Type B pancreatic cell (in vitro differentiated cells): Measurements from ENCODE around the gene YARS1. TPM values are rescaled to one million over a fixed set of nuclear protein-coding genes. Genes with fewer than 3 reads are reported as not detected.
A peak's percentile ranks its signal among the peaks of the same experiment; 100 is the strongest.

Source experiments
- DNase-seq: peaks from one replicate; pipeline ENCODE4 v3.0.0; 2021; ENCODE audit warnings: mixed read lengths; ENCODE audit not compliant: unreplicated experiment; ENCODE audit errors: extremely low spot score
- H3K27ac Mint-ChIP-seq: 2 replicates; pipeline ENCODE4 v1.8.0; 2021; ENCODE audit warnings: mild to moderate bottlenecking, mixed read lengths
- H3K27me3 Mint-ChIP-seq: 2 replicates; pipeline ENCODE4 v1.8.0; 2021; ENCODE audit warnings: mixed read lengths
- H3K36me3 Mint-ChIP-seq: 2 replicates; pipeline ENCODE4 v1.8.0; 2021; ENCODE audit warnings: mixed read lengths
- H3K4me1 Mint-ChIP-seq: one replicate; pipeline ENCODE4 v1.8.0; 2021; ENCODE audit warnings: mixed read lengths; ENCODE audit not compliant: unreplicated experiment
- H3K4me3 Mint-ChIP-seq: 2 replicates; pipeline ENCODE4 v1.8.0; 2021; ENCODE audit warnings: mild to moderate bottlenecking, mixed read lengths
- H3K9me3 Mint-ChIP-seq: 2 replicates; pipeline ENCODE4 v1.8.0; 2021; ENCODE audit warnings: mixed read lengths
- total RNA-seq: library from RNA; stranded (reverse); gene quantifications from 2 replicates; pipeline ENCODE4 v1.2.1, GENCODE V29; 2021; ENCODE audit warnings: low replicate concordance
- TF ChIP-seq, protein P1 (sequence below): fragments of 200-600 bp; sonication (generic); conservative IDR thresholded peaks from 2 replicates; pipeline ENCODE4 v1.5.0; 2021; ENCODE audit warnings: antibody characterized with exemption, mild to moderate bottlenecking

The YARS1 gene
- total RNA-seq, 1 donor from 2014 or later, result 83.7 TPM

- Mint-ChIP-seq H3K4me1 (peaks cover 10% of the 10 kb centered on the region), H3K4me3 (no peak overlapping the region), H3K27ac (no peak overlapping the region), H3K36me3 (peaks cover 30% of the 10 kb centered on the region), H3K9me3 (no peaks in the 10 kb centered on the region), H3K27me3 (no peaks in the 10 kb centered on the region)
- TF ChIP-seq, protein P1, sequence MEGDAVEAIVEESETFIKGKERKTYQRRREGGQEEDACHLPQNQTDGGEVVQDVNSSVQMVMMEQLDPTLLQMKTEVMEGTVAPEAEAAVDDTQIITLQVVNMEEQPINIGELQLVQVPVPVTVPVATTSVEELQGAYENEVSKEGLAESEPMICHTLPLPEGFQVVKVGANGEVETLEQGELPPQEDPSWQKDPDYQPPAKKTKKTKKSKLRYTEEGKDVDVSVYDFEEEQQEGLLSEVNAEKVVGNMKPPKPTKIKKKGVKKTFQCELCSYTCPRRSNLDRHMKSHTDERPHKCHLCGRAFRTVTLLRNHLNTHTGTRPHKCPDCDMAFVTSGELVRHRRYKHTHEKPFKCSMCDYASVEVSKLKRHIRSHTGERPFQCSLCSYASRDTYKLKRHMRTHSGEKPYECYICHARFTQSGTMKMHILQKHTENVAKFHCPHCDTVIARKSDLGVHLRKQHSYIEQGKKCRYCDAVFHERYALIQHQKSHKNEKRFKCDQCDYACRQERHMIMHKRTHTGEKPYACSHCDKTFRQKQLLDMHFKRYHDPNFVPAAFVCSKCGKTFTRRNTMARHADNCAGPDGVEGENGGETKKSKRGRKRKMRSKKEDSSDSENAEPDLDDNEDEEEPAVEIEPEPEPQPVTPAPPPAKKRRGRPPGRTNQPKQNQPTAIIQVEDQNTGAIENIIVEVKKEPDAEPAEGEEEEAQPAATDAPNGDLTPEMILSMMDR, result no peak
- no peak for DNase-seq
These were observed 37.9 kb downstream of the YARS1 start for GRCh38 chr1:32779242-32779641.

- Mint-ChIP-seq H3K4me3 (no peak overlapping the region), H3K36me3 (peaks cover 38% of the 10 kb centered on the region), H3K27ac (peak overlapping the region; percentile 80), H3K4me1 (peaks cover 17% of the 10 kb centered on the region), H3K9me3 (no peaks in the 10 kb centered on the region), H3K27me3 (no peaks in the 10 kb centered on the region)
- TF ChIP-seq, protein P1, result no peak
- DNase-seq, result no peak
These were observed 41.4 kb downstream of the YARS1 start for GRCh38 chr1:32775640-32776337.

- TF ChIP-seq, protein P1, result no peak
- Mint-ChIP-seq H3K4me3 (no peak overlapping the region), H3K9me3 (no peaks in the 10 kb centered on the region), H3K4me1 (peaks cover 17% of the 10 kb centered on the region), H3K36me3 (peaks cover 33% of the 10 kb centered on the region), H3K27ac (no peak overlapping the region), H3K27me3 (no peaks in the 10 kb centered on the region)
- DNase-seq, result no peak
These were observed 42.1 kb downstream of the YARS1 start for GRCh38 chr1:32774950-32775634.

- TF ChIP-seq, protein P1, result no peak
- DNase-seq, result no peak
- Mint-ChIP-seq H3K36me3 (peaks cover 28% of the 10 kb centered on the region), H3K9me3 (no peaks in the 10 kb centered on the region), H3K27me3 (no peaks in the 10 kb centered on the region), H3K4me3 (no peak overlapping the region), H3K4me1 (peaks cover 18% of the 10 kb centered on the region), H3K27ac (peak overlapping the region; percentile 78)
These were observed 42.7 kb downstream of the YARS1 start for GRCh38 chr1:32774464-32774808.

- Mint-ChIP-seq H3K4me3 (no peak overlapping the region), H3K27me3 (no peaks in the 10 kb centered on the region), H3K4me1 (peaks cover 22% of the 10 kb centered on the region), H3K36me3 (peaks cover 28% of the 10 kb centered on the region), H3K27ac (peak overlapping the region; percentile 78), H3K9me3 (no peaks in the 10 kb centered on the region)
- no peak for DNase-seq
- TF ChIP-seq, protein P1, result no peak
These were observed 43.2 kb downstream of the YARS1 start for GRCh38 chr1:32773764-32774463.
